OCI-LY1 (cell line): Measurements from ENCODE around the gene CAPN15.

Experiments
- EZH2 ChIP-seq: fragments of 200-600 bp; sonication (generic), shearing (Covaris generic); IDR thresholded peaks from 2 replicates; pipeline ENCODE4 v1.8.0; 2017; ENCODE audit warnings: borderline replicate concordance, mixed run types, mild to moderate bottlenecking, antibody characterized with exemption, low read length, moderate library complexity, mixed read lengths
- TF ChIP-seq, protein P1 (sequence below): fragments of 200-600 bp; sonication (generic), shearing (Covaris generic); IDR thresholded peaks from 2 replicates; pipeline ENCODE4 v1.5.1; 2017; ENCODE audit warnings: mild to moderate bottlenecking, antibody characterized with exemption, low read length, moderate library complexity, mixed read lengths

DNA sequence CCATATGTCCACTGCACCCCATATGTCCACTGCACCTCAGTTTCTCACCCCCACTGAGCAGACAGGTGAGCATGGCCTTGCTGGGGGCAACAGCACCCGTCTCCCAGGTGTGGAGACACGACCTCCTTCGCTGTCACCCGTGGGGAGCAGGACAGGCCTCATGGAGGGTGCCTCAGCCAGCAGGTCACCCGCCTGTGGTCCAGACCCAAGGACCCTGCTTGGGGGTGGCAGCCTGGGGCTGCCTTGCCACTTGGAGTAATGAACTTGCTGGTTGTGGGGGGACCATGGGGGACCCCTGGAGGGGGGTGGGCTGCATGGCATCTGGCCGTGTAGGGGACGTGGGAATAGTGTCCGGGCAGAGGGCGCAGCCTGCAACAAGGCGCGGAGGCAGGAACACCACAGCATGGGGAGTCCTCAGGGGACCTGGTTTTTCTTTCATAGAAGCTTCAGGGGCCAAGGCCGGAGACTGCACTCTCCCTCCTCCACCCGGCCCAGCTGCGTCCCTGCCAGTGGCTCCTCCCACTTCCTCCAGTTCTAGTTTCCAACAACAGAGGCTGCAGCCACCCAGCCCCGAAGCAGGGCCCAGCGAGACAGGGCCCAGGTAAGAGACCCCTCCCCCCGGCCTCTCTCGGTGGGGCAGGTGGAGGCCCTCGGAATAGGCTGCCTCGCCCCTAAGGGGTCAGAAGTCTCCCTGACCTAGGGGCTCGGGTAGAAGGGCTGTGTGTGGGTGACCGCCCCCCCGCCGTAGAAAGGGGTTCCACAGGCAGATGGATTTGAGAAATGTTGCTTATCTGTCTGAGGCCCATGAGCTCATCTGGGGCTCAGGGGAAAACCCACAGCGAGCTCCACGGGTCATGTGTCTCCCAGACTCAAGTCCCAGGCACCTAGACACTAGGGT, 39.2 kb downstream of the CAPN15 start, which contains the start of gene NHLRC4:
- TF ChIP-seq, protein P1, sequence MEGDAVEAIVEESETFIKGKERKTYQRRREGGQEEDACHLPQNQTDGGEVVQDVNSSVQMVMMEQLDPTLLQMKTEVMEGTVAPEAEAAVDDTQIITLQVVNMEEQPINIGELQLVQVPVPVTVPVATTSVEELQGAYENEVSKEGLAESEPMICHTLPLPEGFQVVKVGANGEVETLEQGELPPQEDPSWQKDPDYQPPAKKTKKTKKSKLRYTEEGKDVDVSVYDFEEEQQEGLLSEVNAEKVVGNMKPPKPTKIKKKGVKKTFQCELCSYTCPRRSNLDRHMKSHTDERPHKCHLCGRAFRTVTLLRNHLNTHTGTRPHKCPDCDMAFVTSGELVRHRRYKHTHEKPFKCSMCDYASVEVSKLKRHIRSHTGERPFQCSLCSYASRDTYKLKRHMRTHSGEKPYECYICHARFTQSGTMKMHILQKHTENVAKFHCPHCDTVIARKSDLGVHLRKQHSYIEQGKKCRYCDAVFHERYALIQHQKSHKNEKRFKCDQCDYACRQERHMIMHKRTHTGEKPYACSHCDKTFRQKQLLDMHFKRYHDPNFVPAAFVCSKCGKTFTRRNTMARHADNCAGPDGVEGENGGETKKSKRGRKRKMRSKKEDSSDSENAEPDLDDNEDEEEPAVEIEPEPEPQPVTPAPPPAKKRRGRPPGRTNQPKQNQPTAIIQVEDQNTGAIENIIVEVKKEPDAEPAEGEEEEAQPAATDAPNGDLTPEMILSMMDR = no peak
- TF ChIP-seq EZH2 = no peak
